Activated CD4-positive, alpha-beta T cell treated with anti-CD3 and anti-CD28 coated beads, Interleukin-2, amount 50 U/mL, for 24 hours (primary cell): ENCODE results near the gene KRT35.

ENCODE experiments used
- DNase-seq, 2 donors: peaks; one replicate each; pipeline ENCODE4 v3.0.0-alpha.2; 2020; ENCODE audit warnings: low read depth in 1 of 2, low spot score in 1 of 2

Gene KRT35

GRCh38 chr17:41481036-41481435 is at the start of gene KRT35:
Gene KRT35, minus strand, starts transcription at chr17:41481151. Its CDS starts 54 bp downstream, at chr17:41481097.
- no peak for DNase-seq

DNA sequence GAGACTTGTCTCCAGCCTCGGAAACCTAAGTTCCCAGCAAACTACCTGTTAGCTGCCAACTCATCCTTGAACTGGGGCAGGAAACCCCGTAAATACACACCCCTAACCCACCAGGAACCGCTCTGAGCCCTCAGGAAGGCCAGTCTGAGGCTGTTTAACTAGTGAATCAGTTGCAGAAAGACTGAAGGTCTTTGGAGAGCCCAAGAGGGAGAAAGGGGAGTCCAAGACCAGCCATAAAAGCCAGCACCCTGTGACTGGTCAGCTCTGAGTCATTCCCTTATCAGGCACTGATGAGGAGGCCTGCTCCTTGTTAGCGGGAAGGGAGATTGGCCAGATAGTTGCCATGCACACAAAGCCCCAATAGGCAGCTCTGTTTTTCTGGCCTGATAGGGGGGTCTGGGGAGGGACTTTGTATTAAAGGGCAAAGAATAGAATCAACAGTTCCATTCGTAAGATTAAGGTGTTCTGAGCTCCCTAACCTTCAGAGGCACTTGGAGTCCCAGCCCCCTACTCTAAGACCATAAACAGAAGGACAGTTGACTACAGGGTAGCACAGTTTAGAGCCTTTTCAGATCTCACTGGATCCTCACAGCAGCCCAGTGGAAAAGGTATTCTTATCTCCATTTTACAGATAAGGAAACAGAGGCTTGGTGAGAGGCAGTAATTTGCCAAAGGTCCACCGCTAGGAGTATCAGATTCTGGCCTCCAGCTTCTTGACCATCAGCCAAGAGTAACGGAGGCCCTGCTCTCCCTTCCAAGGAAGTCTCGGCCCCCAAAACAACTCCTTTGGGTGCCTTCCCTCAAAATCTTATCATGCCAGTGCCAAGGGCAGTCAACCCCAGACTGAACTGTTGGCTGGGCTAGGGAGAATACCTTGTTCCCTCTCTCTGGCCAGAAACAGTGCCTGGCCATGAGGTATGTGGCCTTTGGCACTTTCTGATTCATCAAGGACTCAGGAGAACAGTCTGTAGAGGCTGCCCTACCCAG is 49.4 kb upstream of the KRT35 start:
- DNase-seq, result no peak

GRCh38 chr17:41529491-41529915 is 48.6 kb upstream of the KRT35 start:
- DNase-seq, result no peak

DNA sequence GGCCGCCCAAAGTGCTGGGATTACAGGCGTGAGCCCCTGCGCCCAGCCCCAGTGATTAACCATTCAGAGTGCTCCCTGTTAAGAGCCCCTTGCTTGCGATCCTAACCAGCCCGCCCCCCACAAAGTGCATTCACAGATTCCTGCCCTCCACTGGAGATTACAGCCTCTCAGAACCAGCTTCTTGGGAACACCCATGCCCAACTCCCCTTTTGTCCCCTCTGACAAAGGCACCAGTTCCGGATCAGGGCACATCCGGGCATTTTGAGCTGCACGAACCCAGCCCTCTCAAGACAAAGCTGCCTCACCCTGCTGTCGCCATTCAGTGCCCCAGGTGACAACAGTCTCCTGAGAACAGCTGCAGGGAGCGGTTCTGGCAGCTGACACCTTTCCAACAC is 48.0 kb upstream of the KRT35 start:
- DNase-seq, result no peak

- DNase-seq, result no peak
Observed at GRCh38 chr17:41527063-41528023, 46.4 kb upstream of the KRT35 start.

DNA sequence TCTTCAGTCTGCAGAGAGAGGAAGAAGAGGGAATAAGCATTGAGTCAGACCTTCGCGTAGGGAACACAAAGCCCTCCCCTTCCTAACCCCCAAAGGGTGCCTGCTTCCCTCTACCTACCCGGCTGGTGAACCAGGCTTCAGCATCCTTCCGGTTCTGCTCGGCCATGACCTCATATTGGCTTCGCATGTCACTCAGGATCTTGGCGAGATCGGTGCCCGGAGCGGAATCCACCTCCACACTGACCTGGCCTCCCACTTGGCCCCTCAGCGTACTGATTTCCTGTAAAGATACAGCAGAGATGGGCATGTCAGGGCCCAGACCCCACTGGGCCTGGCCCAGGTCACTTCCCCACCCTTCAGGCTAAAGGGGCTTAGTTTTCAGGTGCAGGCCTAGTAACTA is 43.3 kb upstream of the KRT35 start:
- DNase-seq, result no peak

GRCh38 chr17:41523787-41524186 is 42.8 kb upstream of the KRT35 start:
- no peak for DNase-seq

- no peak for DNase-seq
Observed at GRCh38 chr17:41523225-41523593, 42.3 kb upstream of the KRT35 start.

DNA sequence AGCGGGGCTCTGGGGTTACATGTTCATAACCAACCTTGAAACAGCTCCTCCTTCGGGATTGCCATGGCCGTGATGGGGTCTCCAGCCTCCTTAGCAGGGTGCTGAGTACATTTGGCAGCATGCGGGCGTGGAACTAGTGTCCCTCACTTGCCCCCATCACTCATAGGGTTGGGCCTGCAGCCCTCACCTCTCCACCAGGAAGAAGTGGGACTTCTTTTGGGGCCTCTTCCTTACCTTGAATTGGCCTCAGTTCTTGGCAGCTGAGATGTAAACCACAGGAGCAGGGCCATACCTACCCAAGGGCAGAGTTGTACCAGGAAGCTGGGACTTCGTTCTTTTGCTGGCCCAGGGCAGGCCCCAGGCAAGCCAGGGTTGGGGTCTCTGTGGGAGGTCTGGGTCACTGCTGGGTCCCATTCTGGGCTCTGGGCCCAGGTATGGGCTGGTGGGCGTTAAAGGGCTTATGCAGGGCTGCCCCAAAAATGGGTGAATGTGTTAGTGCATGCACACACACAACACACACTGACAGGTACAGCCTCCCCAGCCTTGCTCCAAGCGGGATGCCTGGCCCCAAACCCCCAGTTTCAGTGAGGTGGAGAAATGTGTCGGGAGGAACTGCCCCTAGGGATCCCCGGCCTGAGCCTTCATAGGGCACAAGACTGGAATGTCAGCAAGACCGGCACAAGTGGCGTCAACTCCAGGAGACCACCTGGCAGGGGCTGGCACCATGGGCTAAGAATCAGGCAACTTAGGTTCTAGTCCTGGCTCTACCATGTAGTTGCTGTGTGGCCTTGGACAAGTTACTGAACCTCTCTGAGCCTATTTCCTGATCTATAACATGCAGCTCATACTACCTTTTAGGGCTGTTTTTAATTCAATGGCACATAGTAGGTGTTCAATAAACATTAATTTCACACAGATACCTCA is 41.6 kb upstream of the KRT35 start:
- DNase-seq, result no peak

GRCh38 chr17:41521574-41522261 is 40.8 kb upstream of the KRT35 start:
- no peak for DNase-seq

DNA sequence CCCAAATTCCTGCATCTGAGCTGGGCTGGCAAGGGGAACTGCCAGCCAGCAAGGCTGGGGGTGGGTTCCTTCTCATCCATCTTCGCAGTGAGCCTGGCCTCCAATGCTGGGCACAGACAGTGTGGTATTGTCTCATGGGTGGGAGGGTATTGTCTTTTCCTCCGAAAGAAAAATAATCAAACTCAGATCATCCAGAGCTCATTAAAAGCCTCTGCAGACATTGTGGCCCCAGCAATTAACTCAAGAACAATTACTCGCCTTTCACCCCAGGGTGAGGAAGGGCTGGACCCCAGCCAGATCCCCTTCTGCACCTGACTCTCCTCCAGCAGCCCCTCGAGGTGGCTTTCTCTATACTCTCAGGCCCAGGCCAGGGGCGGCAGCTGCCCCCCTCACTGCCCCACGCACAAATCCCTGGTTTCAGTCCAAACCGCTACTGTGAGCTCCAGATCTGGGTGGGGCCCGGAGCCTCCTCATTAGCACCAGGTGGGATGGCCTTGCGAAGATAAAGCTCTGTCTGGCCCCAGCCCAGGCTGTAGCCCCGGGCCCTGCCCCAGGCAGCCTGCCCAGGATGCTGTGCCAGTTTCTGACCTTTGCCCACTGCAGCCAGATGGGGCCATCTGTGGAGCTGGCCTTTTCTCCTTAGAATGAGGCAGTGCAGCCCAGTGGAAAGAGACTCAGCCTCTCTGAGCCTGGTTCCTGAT is 40.0 kb upstream of the KRT35 start:
- no peak for DNase-seq

GRCh38 chr17:41519501-41520224 is 38.7 kb upstream of the KRT35 start:
- DNase-seq, result no peak

GRCh38 chr17:41518789-41519449 is 38.0 kb upstream of the KRT35 start, which contains the start of gene KRT15:
Gene KRT15, minus strand, starts transcription at chr17:41518890. Its CDS starts 63 bp downstream, at chr17:41518827.
- DNase-seq, result no peak

DNA sequence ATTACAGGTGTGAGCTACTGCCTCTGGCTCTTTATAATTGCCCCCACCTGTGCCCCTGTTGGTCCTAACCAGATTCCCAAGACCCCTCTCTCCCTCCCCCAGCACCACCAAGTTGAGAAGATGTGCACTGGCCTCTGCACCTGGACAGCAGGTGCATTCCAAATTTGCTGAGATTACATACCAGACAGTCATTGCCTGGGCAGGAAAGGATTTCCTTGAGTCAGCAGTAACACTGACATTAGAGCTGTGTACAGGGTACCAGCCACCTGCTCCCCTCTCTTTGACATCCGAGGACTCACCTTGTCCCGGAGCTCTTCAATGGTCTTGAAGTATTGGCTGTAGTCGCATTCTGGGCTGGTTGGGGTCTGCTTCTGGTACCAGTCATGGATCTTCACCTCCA is 37.1 kb upstream of the KRT35 start:
- no peak for DNase-seq

- DNase-seq, result no peak
Observed at GRCh38 chr17:41516830-41517283, 35.9 kb upstream of the KRT35 start.

DNA sequence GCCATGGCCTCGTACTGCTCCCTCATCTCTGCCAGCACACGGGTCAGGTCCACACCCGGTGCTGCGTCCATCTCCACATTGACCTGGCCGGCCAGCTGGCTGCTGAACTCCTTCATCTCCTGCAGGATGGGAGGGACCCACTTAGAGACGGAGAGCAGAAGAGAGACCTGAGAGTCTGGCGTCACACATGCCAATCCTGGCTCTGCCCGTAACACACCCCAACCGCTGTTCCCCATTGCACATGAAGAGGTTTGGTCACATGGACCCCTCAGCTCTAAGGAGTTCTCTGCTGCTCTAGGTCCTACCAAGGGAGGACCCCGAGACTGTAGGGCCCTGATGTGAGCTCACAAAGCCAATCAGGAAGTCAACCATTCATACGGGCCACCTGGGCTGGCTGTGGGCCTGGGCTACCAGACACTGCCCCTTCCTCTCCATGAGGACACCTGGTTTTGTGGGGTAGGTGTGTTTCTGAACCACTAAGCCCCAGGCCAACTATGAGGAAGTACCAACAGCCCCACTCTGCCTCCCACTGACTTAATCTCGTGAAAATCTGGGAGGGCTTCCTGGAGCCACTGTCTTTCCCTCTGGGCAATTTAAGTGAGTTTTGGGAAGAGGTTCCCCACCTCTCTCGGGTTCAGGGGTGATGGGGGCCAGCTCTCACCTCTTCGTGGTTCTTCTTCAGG is 35.3 kb upstream of the KRT35 start:
- no peak for DNase-seq

- no peak for DNase-seq
Observed at GRCh38 chr17:41513168-41513547, 32.2 kb upstream of the KRT35 start.
